Stomach (tissue), 9 donors: ENCODE measurements around the gene COX7A1. TPM values are rescaled to one million over a fixed set of nuclear protein-coding genes. Genes with fewer than 3 reads are reported as not detected.
A peak's percentile ranks its signal among the peaks of the same experiment; 100 is the strongest.

ENCODE experiments used
- DNase-seq, 2 donors: peaks; one replicate each; pipeline versions ENCODE4 v3.0.0 to v3.0.0-alpha.2; 2013 to 2019
- H3K27ac ChIP-seq, 5 donors: fragments of 200-600 bp in 4 of 5; sonication (generic) in 4 of 5; one replicate each; pipeline ENCODE4 v1.5.1; 2013 to 2019; ENCODE audit warnings: mild to moderate bottlenecking in 1 of 5, moderate library complexity in 1 of 5
- H3K27me3 ChIP-seq, 3 donors: fragments of 200-600 bp; sonication (generic); one replicate each; pipeline ENCODE4 v1.5.1; 2017 to 2019; ENCODE audit warnings: mixed run types in 1 of 3
- H3K36me3 ChIP-seq, 4 donors: fragments of 200-600 bp; sonication (generic); 1 replicate in 3 of 4; 2 replicates in 1 of 4; pipeline ENCODE4 v1.5.1; 2016 to 2019
- H3K4me1 ChIP-seq, 4 donors: fragments of 200-600 bp; sonication (generic); one replicate each; pipeline ENCODE4 v1.5.1; 2016 to 2019
- H3K4me3 ChIP-seq, 4 donors: fragments of 200-600 bp; sonication (generic) in 3 of 4; one replicate each; pipeline ENCODE4 v1.5.1; 2016 to 2019; ENCODE audit warnings: mild to moderate bottlenecking in 1 of 4
- H3K9me3 ChIP-seq, 4 donors: fragments of 200-600 bp; sonication (generic); one replicate each; pipeline ENCODE4 v1.5.1; 2016 to 2019
- CTCF ChIP-seq, 7 experiments: fragments of 450-650 bp in 4 of 7; fragments of 200-600 bp in 3 of 7; sonication (generic) in 3 of 7; IDR thresholded peaks; one replicate each; pipeline ENCODE4 v1.5.1; 2016 to 2019; ENCODE audit warnings: antibody characterized with exemption in 7 of 7, control low read depth in 2 of 7, mild to moderate bottlenecking in 1 of 7
- EP300 ChIP-seq: sonication (generic); formaldehyde crosslinking; IDR thresholded peaks from one replicate; pipeline ENCODE4 v1.6.1; 2017; ENCODE audit warnings: antibody characterized with exemption
- POLR2A ChIP-seq, 4 donors: fragments of 450-650 bp; IDR thresholded peaks; one replicate each; pipeline ENCODE4 v1.6.1; 2016; ENCODE audit warnings: antibody characterized with exemption in 4 of 4, control low read depth in 2 of 4, mild to moderate bottlenecking in 1 of 4, moderate library complexity in 1 of 4
- POLR2AphosphoS5 ChIP-seq, 3 donors: sonication (generic); formaldehyde crosslinking; IDR thresholded peaks; one replicate each; pipeline ENCODE4 v1.6.1; 2016; ENCODE audit warnings: antibody characterized with exemption in 3 of 3
- WGBS, 5 donors: extraction: QIAGEN DNeasy Blood & Tissue Kit in 3 of 5; methylation state at CpG; one replicate each; pipeline versions ENCODE4 v1.1.5 to v1.1.7; 2013 to 2018; 5-methylcytosine and 5-hydroxymethylcytosine counted together
- intact Hi-C: fragments of 100-400 bp; cut with DNase I; formaldehyde crosslinking; loops from one replicate; pipeline ENCODE4 v1.15.1; 2023; ENCODE audit warnings: low total_unique reads
- polyA plus RNA-seq, 3 donors: library from polyadenylated mRNA; stranded (reverse); fragments of 200-250 nt; gene quantifications; one replicate each; pipeline ENCODE4 v1.2.3, GENCODE V29; 2013
- total RNA-seq, 5 donors: library from RNA; depleted of rRNA; stranded (reverse); fragments of >200 nt; gene quantifications; one replicate each; pipeline versions ENCODE4 v1.1.0 to v1.2.3, GENCODE V29; 2014 to 2016
- donor health status: healthy with polysubstance abuse.
- donor health status: Bipolar disorder and iron deficiency.
- donor health status: healthy.

COX7A1 gene
- total and polyA plus RNA-seq, 8 donors: 4.0 to 43.4 (median 21.0) TPM; not detected in 1

DNA sequence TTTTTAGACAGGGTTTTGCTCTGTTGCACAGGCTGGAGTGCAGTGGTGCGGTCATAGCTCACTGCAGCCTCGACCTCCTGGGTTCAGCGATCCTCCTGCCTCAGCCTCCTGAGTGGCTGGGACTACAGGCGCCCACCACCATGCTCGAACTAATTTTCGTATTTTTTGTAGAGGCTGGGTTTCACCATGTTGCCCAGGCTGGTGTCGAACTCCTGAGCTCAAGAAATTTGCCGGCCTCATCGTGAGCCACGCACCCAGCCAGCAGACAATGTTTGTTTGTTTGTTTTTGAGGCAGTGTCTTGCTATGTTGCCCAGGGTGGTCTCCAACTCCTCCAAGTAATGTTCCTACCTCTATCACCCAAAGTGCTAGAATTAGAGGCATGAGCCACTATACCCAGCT lies 879 bp upstream of the COX7A1 start:
- H3K27ac ChIP-seq: peak overlapping the region in 4 of 5 donors; percentile 89 to 95 (median 92)
- H3K36me3 ChIP-seq: peaks cover 25 to 43% (median 37%) of the 10 kb centered on the region in 4 donors
- intact Hi-C loops: no loop called here
- 90 to 96% (median 94%) methylated on average over 10 of the region's 10 CpGs for WGBS, 5 donors
- DNase-seq: no peak
- peaks cover 0 to 24% (median 18%) of the 10 kb centered on the region in 4 donors for H3K4me1 ChIP-seq
- no peaks in the 10 kb centered on the region for H3K9me3 ChIP-seq
- peak overlapping the region in 3 of 4 donors; percentile 50 to 57 (median 54) for H3K4me3 ChIP-seq
- TF ChIP-seq POLR2A (IDR thresholded peaks at IDR 0.05) (no peak), EP300 (no peak), POLR2AphosphoS5 (IDR thresholded peaks at IDR 0.05) (no peak), CTCF (IDR thresholded peaks at IDR 0.05) (no peak)
- no peaks in the 10 kb centered on the region for H3K27me3 ChIP-seq

GRCh38 chr19:36152019-36152351 lies 262 bp downstream of the COX7A1 start:
- no peak for TF ChIP-seq CTCF (IDR thresholded peaks at IDR 0.05)
- no peak for TF ChIP-seq POLR2A (IDR thresholded peaks at IDR 0.05)
- TF ChIP-seq EP300: no peak
- no peak for TF ChIP-seq POLR2AphosphoS5 (IDR thresholded peaks at IDR 0.05)
- Histone ChIP-seq H3K27me3 (no peaks in the 10 kb centered on the region), H3K27ac (peak overlapping the region; percentile 49 to 95 (median 91)), H3K4me1 (peaks cover 0 to 24% (median 18%) of the 10 kb centered on the region in 4 donors), H3K4me3 (peak overlapping the region; percentile 45 to 57 (median 52)), H3K36me3 (peaks cover 36 to 55% (median 48%) of the 10 kb centered on the region in 4 donors), H3K9me3 (no peaks in the 10 kb centered on the region)
- DNase-seq: no peak
- WGBS, 5 donors: 56 to 77% (median 67%) methylated on average over 15 to 16 of the region's 16 CpGs
- intact Hi-C loops: no loop called here

DNA sequence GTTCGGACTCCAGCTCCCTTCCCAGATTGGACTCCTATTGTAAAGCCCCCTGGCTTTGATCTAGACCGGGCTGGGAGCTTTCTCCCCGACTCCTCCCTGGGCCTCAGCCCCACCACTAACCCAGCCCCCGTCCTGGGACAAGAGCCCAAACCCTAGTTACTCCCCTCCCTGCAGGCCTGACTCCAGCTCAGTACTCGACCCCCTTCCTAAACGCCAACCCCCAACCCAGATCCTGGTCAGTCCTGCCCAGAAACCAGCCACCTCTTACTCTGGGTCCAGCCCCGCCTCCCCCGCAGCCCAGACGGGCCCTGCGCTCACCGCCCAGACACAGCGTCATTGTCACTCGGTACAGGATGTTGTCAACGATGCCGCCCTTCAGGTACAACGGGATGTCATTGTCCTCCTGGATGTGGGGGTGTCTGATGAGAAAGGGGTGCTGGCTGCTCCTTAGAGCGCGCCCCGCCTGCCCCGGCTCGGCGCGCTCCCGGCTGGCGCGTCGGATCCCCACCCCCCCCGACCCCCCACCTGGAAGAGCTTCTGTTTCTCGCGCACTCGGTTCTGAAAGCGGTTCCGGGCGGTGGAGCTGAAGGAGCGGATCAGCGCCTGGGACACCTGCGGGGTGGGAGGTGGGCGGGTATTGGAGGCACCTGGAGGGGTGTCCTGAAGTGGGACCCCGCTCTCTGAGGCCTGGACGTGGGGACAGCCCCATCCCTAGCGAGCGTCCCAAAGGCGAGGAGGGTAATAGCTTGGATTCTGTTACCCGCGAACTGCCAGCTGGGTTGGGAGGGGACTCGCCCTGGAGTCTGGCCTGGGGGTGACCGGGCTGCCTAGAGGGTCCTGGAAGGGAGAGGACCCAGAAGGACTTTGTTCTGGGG lies 866 bp downstream of the COX7A1 start:
- peak overlapping the region; percentile 49 to 95 (median 91) for H3K27ac ChIP-seq
- DNase-seq: peak in 1 of 2 donors; percentile 83
- H3K27me3 ChIP-seq: no peaks in the 10 kb centered on the region
- peak overlapping the region; percentile 45 to 57 (median 52) for H3K4me3 ChIP-seq
- no peaks in the 10 kb centered on the region for H3K9me3 ChIP-seq
- H3K36me3 ChIP-seq: peaks cover 42 to 61% (median 54%) of the 10 kb centered on the region in 4 donors
- 63 to 74% (median 70%) methylated on average over 47 of the region's 47 CpGs for WGBS, 5 donors
- TF ChIP-seq POLR2AphosphoS5 (IDR thresholded peaks at IDR 0.05): peak; percentile 39 to 70 (median 62)
- TF ChIP-seq CTCF (IDR thresholded peaks at IDR 0.05): no peak
- peaks cover 0 to 24% (median 18%) of the 10 kb centered on the region in 4 donors for H3K4me1 ChIP-seq
- intact Hi-C loops: no loop called here

- intact Hi-C loops: no loop called here
- Histone ChIP-seq H3K27me3 (no peaks in the 10 kb centered on the region), H3K4me3 (no peak overlapping the region), H3K36me3 (peaks cover 50 to 69% (median 62%) of the 10 kb centered on the region in 4 donors), H3K4me1 (peaks cover 0 to 24% (median 18%) of the 10 kb centered on the region in 4 donors), H3K9me3 (no peaks in the 10 kb centered on the region), H3K27ac (peak overlapping the region in 4 of 5 donors; percentile 89 to 95 (median 92))
- TF ChIP-seq POLR2AphosphoS5 (IDR thresholded peaks at IDR 0.05) (no peak), EP300 (no peak), POLR2A (IDR thresholded peaks at IDR 0.05) (no peak), CTCF (IDR thresholded peaks at IDR 0.05) (no peak)
- no peak for DNase-seq
- 62 to 76% (median 73%) methylated on average over 5 of the region's 5 CpGs for WGBS, 5 donors
These were observed 1.7 kb downstream of the COX7A1 start for GRCh38 chr19:36150586-36150985.
